HG02610 (cell line): ENCODE measurements around the gene DOCK3.
"Not testable (repeated sequence)": the region's sequence is repeated elsewhere in the genome, so short reads cannot be mapped to it uniquely, and the experiment has no call there.

Source experiments
- ATAC-seq: cut with Tn5 transposase; IDR thresholded peaks from one replicate; pipeline ENCODE4 v1.9.1; 2021; ENCODE audit warnings: mild to moderate bottlenecking, moderate library complexity; ENCODE audit not compliant: unreplicated experiment

DOCK3 gene

DNA sequence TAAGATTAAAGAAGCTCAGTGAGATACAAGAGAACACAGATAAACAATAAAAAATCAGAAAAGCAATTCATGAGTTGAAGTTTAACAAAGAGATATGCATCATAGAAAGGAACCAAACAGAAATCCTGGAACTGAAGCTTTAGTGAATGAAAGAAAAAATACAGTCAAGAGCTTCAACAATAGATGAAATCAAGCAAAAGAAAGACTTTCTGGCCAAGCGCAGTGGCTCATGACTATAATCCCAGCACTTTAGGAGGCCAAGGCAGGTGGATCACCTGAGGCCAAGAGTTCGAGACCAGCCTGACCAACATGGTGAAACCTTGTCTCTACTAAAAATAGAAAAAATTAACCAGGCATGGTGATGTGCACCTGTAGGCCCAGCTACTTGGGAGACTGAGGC lies 408.8 kb downstream of the DOCK3 start:
- ATAC-seq = no peak

DNA sequence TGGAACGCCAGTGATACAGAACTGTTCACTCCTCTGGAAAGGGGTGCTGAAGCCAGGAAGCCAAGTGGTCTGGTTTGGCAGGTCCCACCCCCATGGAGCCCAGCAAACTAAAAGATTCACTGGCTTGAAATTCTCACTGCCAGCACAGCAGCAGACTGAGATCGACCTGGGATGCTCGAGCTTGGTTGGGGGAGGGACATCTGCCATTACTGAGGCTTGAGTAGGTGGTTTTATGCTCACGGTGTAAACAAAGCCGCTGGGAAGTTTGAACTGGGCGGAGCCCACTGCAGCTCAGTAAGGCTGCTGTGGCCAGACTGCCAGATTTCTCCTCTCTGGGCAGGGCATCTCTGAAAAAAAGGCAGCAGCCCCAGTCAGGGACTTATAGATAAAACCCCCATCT lies 417.4 kb downstream of the DOCK3 start:
- ATAC-seq = not testable (repeated sequence)

DNA sequence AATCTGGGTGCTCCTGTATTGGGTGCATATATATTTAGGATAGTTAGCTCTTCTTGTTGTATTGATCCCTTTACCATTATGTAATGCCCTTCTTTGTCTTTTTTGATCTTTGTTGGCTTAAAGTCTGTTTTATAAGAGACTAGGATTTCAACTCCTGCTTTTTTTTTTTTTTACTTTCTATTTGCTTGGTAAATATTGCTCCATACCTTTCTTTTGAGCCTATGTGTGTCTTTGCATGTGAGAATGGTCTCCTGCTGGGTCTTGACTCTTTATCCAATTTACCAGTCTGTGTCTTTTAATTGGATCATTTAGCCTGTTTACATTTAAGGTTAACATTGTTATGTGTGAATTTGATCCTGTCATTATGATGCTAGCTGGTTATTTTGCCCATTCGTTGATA lies 420.1 kb downstream of the DOCK3 start:
- ATAC-seq = not testable (repeated sequence)

DNA sequence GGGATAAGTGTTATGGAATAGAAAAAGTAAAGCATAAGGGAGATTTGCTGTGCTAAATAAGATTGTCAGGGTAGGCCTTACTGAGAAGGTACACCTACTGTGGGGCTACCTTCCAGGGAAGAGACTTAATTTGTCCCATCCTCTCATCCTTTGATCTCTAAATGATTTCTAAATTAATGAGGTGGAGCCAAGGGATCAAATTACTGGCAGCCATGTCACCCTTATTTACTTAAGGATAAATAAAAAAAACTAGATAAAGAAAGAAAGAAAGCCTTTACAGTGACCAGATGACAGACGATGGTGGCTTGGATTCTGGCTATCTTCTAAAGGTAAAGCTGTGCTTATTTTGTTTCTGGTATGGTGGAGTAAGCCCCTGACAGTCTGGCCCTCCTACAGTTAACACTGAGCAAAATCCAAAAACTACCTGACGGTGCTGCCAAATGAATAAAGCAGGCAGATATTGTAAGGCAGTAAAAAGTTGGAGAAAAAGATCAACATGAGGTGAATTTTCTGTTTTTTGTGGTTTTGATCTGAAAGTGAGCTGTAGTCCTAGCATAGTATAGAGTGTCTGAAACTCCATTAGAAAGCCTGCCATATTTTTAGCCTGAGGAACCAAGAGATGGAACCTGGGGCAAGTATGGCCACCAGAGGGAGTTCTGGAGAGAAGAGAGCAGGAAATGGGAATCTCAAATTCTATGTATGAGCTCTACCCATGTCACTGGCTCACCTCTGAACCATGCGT lies 425.2 kb downstream of the DOCK3 start:
- ATAC-seq = no peak

DNA sequence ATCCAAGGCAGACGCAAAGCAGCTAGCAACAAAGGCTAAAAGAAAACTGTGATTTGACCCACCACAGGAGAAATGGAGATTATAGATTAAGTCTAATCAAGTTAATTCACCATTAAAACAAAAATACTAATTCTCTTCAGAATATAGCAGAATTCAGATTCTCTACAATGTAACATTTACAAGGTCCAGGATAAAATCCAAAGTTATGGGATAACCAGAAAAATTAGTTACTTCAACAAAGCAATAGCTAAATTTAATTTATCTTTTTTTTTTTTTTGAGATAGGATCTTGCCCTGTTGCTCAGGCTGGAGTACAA lies 425.8 kb downstream of the DOCK3 start:
- ATAC-seq = no peak

DNA sequence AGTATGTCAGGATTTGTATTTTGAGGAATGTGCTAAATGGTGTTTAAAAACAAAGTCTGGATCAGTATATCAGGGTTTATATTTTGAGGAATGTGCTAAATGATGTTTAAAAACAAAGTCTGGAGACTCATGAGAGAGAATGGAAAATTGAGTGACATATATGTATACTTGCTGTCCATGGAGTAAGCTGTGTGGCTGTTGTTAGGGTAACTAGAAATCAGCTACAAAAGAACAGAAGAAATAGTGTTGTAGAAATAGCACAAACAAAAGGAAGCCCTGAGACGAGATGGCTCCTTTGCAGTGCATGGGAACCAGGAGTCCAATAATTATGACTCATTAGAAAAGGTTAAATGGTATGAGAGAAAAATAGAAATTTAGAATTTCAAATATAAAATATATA lies 427.7 kb downstream of the DOCK3 start:
- ATAC-seq = no peak

DNA sequence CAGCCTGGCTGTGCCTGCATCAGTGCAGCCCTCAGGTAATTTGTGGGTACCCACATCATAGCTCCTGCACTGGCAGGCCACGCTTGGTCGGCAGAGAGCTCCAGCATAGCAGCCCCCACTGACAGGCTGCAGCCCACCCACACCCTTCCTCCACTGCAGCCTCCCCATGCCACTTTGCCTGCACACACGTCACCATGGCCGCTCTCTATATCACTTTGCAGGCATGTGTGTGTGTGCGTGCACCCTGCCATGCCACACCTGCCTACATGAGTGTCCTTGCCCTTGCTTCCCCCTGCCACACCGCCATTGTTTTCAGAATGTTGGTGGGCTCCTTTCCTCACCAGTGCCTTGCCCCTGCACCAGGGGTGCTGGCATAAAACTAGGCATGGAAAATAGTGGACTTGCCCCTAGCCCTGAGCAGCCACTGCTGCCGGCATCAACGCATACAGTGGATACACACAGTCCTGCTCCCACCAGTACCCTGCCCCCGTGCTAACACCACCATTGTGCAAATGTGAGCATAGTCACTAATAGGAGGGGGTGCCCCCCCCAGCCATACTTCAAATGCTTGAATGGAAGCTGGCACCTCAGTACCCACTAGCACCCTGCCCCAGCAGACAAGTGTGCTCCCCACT lies 431.6 kb downstream of the DOCK3 start:
- no peak for ATAC-seq

DNA sequence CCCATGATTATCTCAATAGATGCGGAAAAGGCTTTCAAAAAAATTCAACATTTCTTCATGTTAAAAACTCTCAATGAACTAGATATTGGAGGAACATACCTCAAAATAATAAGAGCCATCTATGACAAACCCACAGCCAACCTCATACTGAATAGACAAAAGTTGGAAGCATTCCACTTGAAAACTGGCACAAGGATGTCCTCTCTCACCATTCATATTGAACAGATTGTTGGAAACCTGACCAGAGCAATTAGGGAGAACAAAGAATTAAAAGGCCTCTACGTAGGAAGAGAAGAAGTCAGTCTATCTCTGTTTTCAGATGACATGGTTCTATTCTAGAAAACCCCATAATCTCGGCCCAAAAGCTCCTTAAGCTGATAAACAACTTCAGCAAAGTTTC lies 435.9 kb downstream of the DOCK3 start:
- no peak for ATAC-seq

DNA sequence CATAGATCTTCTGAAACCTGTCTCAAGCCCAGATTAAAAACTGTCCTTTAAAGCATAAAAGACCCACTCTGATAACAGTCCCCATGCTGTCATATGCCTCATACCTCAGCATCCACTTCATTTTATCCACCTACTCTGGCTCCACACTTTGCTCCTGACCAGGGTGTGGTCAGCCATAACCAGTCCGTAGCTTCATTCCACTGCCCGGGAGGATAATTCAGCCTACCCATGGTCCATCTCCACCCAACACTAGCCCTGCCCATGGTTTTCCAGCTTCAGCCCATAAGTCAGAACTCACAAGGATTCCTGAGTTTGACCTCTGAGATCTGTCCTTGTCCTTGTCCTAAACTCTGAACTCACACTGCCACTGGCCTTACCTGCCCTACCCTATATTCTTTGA lies 448.2 kb downstream of the DOCK3 start:
- no peak for ATAC-seq

DNA sequence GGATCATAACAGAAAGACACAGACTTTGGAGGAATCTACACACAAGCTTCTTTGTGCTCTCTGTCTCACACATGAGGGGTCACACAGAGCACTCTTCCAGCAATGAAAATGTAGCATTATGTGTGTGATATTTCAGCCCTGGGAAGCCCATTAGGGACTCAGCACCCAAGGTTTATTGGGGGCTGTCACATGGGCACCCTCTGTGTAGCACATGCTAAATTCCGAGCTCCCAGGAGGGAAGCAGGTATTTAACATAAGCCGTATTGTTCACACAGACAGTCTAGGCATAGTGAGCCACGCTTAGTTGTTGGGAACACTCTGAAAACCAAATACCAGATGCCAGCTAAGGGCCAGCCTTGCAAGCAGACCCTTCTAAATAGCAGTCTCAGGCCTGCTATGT lies 448.8 kb downstream of the DOCK3 start:
- no peak for ATAC-seq

DNA sequence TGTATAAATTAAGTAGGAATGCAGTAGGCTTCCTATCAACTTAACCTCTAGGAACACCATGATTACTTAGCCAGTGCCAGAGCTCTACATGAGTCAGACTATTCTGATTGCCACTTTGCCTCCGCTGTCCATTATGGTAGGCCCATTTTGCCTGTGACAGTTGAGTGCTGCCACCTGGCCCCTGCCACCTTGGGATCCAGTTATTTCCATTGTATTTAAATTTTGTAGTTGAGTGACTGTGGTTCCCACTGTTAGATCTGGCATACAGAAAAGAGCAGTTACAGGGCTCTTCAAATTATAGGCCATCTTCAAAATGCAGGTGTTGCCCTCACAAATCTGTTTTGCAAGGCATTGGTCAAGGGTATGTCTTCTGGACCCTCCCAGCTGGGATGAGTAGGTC lies 456.9 kb downstream of the DOCK3 start:
- ATAC-seq = not testable (repeated sequence)

DNA sequence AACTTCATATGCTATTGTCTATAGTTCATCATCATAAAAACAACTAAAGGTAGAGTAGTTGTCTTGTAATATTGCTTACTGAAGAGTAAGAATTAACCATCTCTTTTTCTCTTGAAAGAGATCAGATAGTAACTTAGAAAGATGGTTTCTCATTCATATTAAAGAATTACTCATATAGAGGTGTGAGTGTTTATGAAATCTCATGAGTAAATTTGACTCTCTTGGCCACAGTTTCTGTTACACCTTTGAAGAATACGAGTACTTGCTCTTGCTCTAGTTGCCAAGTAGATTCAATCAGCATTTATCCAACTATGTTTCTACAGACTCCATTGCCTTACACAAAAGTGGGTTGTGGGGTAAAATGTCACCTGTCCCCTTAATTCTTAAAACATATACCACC lies 463.0 kb downstream of the DOCK3 start:
- no peak for ATAC-seq

DNA sequence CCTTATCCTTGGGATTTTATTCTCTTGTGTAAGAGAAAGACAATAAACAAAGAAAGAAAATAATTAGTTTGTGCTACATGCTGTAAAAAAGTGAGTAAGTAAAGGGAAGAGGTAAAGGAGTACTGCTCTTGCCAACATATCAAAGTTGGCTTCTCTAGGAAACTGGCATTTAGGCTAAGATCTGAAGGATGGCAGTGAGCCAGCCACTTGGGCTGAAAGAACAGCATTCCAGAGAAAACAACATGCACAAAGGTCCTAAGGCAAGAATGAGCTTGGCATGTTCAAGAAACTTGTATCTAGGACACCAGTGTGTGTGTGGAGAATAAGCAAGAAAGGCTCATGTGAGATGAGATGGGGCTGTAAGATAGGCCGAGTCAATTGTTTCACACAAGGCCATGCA lies 464.9 kb downstream of the DOCK3 start:
- no peak for ATAC-seq

DNA sequence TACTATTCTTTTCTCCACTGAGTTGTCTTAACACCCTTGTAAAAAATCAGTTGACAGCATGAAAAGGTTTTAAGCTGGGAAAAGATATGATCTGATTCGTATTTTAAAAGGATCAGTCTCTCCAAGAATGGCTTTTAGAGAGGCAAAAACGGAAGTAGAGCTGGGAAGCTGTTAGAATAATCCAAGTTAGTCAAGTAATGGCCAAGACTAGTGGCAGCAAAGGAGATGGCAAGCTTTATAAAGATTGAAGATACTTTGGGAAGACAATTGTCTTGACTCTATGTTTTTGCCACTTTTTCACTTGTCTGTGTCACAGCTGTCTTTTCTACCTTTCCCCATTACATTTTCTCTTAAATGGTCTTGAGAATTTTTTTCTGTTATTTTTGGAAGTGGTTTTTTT lies 466.8 kb downstream of the DOCK3 start:
- no peak for ATAC-seq

DNA sequence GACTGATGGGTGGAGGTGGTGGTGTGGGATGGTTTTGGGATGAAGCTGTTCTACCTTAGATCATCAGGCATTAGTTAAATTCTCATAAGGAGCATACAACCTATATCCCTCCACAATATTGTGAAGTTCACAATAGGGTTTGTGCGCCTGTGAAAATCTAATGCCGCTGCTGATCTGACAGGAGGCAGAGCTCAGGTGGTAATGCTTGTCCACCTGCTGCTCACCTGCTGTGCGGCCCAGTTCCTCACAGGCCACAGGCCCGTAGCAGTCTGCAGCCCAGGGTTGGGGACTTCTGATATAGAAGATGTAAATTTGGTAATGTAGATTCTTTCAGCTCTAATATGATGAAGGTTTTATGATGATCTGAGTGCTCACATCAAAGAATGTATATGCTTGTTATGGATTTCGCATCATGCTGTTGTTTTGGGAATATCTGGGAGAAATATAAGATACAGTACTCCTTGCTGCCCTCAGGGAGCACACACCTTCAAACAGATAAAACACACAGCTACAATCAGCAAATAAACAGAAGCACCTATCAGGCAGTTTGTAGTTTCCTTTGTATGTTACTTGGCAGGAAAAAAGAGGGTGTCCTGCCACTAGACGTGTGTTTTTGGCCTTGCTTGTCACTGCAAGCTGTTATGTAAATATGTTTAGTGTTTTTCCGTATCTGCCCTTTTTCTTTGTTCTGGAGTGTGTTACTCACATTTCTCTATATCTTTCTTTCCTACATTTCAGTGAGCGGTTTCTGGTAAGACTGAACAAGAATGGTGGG lies 471.3 kb downstream of the DOCK3 start:
- ATAC-seq = no peak

DNA sequence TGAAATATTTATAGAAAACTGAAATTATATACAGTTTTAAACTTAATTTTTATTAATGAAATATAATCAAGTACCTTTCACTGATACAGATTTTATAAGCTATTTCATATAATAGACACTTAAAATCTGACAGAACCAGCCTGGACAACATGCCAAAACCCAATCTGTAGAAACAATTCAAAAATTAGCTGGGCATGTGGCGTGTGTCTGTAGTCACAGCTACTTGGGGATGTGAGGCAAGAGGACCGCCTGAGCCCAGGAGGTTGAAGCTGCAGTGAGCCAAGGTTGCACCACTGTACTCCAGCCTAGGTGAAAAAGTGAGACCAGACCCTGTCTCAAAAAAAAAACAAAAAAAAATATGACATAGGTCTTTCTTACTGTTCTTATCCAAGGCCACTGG lies 472.1 kb downstream of the DOCK3 start:
- ATAC-seq = no peak

DNA sequence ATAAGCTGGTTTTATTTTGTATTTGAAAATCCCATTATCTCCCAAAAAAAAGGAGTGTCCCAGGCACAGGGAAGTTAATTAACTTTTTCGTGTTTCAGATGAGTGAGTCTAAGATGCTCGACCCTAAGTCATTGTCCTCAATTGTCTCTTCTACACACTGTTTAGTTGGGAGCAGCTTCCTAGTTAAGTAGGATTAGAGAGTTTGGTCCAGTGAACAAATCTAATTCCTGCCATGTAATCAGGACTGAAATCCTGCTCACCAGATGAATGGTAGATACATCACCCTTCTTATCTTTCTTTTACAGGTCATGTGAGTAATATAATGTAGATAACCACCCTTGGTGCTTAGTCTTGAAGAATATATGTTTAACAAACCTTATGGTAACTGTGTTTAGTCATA lies 481.4 kb downstream of the DOCK3 start:
- ATAC-seq = no peak

DNA sequence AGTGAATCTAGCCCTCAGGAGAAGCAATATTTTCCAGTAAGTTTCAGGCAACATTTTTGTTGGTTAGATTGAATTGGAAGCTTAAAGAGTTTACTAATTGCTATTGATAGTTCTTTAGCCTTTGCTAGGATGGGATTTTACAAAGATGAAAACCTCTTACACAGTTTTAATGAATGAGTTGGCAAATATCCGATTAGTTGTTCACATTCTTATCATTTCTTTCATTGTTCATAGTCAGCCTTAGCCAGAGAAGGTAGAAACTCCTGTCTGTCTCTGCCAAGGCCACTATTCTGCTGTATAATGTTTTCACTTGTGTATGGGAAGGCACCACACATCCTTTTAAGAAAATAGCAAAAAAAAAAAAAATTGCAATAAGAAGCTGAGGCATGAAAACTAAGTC lies 488.3 kb downstream of the DOCK3 start:
- no peak for ATAC-seq

DNA sequence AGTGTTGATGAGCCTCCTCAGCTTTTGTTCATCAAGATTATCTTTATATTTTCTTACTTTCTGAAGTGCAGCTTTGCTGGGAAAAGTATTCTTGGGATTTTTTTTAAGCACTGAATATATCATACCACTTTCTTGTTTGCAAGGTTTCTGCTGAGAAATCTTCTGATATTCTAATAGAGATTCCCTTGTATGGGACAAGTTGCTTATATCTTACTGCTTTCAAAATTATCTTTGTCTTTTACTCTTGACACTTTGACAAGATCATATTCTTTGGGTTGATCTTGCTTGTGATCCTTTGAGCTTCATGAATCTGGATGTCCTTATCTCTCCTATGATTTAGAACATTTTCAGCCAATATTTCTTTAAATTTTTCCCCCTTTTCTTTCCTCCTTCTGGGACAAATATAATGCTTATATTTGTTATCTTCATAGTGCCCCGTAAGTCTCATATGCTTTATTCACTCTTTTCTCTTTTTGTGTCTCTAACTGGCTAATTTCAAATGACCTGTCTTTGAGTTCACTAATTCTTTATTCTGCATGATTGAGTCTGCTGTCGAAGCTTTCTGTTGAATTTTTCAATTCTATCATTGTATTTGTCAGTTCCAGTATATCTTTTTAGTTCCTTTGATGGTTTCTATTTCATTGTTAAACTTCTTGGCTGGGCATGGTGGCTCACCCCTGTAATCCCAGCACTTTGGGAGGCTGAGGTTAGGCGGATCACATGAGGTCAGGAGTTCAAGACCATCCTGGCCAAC lies 499.0 kb downstream of the DOCK3 start:
- no peak for ATAC-seq

DNA sequence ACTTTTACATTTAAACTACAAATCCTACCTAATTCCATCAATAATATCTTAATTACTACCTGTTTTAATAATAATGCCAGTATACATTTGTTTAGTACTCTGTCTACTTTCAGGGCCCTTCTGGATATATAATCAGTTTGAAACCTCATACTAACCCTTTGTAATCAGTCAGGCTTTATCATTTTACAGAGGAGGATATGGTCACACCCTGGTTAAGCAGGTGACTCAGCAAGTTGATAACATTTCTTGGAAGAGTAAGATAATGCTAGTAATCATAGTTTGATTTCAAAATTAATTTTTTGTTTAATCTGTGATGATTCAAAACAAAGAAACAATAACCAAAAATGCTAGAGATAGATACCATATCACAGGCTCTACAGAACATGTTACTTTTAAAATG lies 502.2 kb downstream of the DOCK3 start:
- ATAC-seq = no peak

DNA sequence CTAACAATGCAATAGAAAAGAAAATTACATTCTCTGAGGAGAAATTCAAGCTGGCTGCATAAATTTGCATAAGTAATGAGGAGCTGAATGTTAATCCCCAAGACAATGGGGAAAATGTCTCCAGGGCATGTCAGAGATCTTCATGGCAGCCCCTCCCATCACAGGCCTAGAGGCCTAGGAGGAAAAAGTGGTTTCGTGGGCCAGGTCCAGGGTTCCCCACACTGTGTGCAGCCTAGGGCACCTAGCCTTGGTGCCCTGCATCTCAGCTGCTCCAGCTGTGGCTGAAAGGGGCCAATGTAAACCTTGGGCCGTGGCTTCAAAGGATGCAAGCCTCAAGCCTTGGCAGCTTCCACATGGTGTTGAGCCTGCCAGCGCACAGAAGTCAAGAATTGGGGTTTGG lies 511.7 kb downstream of the DOCK3 start:
- ATAC-seq = not testable (repeated sequence)

DNA sequence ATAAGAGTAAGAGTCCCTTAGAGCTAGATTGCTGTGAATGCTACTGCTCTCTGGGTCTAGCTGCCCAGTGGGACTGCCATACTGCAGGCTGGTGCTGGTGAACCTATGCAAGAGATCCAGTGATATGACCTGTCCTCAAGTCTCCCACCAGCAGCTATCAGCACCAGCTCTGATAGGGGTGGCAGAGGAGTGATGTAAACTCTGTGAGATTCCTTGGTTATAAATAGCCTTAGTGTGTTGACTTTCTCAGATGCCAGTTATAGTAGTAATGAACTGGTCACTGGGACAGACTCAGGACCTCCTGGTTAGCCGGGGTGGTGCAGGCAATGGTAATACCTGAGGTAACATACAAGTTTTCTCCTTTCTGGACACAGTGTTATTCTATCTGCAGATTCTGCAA lies 515.5 kb downstream of the DOCK3 start:
- no peak for ATAC-seq
